Body of pancreas (tissue), 4 donors: ENCODE data around the gene TOR3A. TPM values are rescaled to one million over a fixed set of nuclear protein-coding genes. Genes with fewer than 3 reads are reported as not detected.
"Not testable (repeated sequence)": the region's sequence is repeated elsewhere in the genome, so short reads cannot be mapped to it uniquely, and the experiment has no call there.

Experiments
- ATAC-seq: fragments of 150-250 bp; one replicate; pipeline ENCODE4 v1.9.1; 2016
- DNase-seq, 4 donors: peaks; one replicate each; pipeline ENCODE4 v3.0.0-alpha.2; 2019
- H3K27ac ChIP-seq, 4 donors: fragments of 200-600 bp; sonication (generic); 1 replicate in 3 of 4; 2 replicates in 1 of 4; pipeline versions ENCODE4 v1.5.1 to v1.6.1; 2016 to 2019; ENCODE audit warnings: mild to moderate bottlenecking in 1 of 4, mixed read lengths in 1 of 4, moderate library complexity in 1 of 4
- H3K27me3 ChIP-seq, 2 donors: fragments of 200-600 bp; sonication (generic); one replicate each; pipeline ENCODE4 v1.6.0; 2016; ENCODE audit warnings: mild to moderate bottlenecking in 1 of 2
- H3K36me3 ChIP-seq, 2 donors: fragments of 200-600 bp; sonication (generic); replicated peaks in 1 of 2; 2 replicates each; pipeline ENCODE4 v1.5.1; 2016; ENCODE audit warnings: low read depth in 2 of 2; ENCODE audit not compliant: insufficient read depth in 1 of 2
- H3K4me1 ChIP-seq: fragments of 200-600 bp; sonication (generic); one replicate; pipeline ENCODE4 v1.6.0; 2016
- H3K4me3 ChIP-seq, 2 donors: fragments of 200-600 bp; sonication (generic); 1 replicate in 1 of 2; 2 replicates in 1 of 2; pipeline ENCODE4 v1.5.1; 2016 to 2019
- H3K9me3 ChIP-seq, 3 donors: fragments of 200-600 bp; sonication (generic); 1 replicate in 2 of 3; 2 replicates in 1 of 3; pipeline ENCODE4 v1.5.1; 2016
- POLR2A ChIP-seq, 3 donors: fragments of 450-650 bp; IDR thresholded peaks; one replicate each; pipeline ENCODE4 v1.6.1; 2016; ENCODE audit warnings: antibody characterized with exemption in 3 of 3, mild to moderate bottlenecking in 2 of 3
- WGBS, 2 donors: methylation state at CpG; one replicate each; pipeline ENCODE4 v1.1.5; 2017; 5-methylcytosine and 5-hydroxymethylcytosine counted together
- intact Hi-C: fragments of 100-400 bp; cut with DNase I; formaldehyde crosslinking; loops from one replicate; pipeline ENCODE4 v1.15.1; 2023
- total RNA-seq, 2 donors: library from RNA; depleted of rRNA; stranded (reverse); fragments of >200 nt; gene quantifications; one replicate each; pipeline ENCODE4 v1.1.0, GENCODE V29; 2016
- TF ChIP-seq, protein P1 (sequence below), 7 experiments: fragments of 450-650 bp in 4 of 7; fragments of 200-600 bp in 3 of 7; sonication (generic) in 3 of 7; IDR thresholded peaks; one replicate each; pipeline ENCODE4 v1.5.1; 2016 to 2019; ENCODE audit warnings: antibody characterized with exemption in 7 of 7

TOR3A gene, protein sequence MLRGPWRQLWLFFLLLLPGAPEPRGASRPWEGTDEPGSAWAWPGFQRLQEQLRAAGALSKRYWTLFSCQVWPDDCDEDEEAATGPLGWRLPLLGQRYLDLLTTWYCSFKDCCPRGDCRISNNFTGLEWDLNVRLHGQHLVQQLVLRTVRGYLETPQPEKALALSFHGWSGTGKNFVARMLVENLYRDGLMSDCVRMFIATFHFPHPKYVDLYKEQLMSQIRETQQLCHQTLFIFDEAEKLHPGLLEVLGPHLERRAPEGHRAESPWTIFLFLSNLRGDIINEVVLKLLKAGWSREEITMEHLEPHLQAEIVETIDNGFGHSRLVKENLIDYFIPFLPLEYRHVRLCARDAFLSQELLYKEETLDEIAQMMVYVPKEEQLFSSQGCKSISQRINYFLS
- total RNA-seq = 10 to 100 TPM; 23.1 to 27.7 TPM

DNA sequence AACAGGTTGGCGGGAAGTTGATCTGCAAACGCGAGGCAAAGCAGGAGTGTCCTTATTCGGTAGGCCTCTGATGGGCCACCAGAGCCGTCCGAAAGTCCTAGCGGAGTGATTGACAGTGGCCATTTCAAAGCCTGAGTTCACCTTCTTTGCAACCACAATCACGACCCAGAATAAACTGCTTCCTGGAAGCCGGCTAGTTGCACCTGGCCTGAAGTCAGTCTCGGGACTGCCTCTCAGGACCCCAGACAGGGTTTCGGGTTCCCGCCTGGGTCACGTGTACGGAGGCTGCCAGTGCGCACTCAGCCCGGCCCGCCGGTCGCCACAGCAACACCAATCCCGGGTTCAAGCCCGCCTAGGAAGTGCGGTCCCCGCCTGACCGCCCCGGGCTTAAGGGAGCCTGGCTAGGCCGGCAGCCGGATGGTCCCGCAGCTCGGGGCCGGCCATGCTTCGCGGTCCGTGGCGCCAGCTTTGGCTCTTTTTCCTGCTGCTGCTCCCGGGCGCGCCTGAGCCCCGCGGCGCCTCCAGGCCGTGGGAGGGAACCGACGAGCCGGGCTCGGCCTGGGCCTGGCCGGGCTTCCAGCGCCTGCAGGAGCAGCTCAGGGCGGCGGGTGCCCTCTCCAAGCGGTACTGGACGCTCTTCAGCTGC, at the start of gene TOR3A:
Gene TOR3A (plus strand): TSS at position 384 of the 646 bp plus-strand sequence. CDS start 59 bp downstream, at position 443.
- WGBS, 2 donors = 0% methylated on average over 7 to 51 of the region's 51 CpGs
- no peaks in the 10 kb centered on the region for H3K27me3 ChIP-seq
- peaks cover 25% of the 10 kb centered on the region for H3K4me1 ChIP-seq
- intact Hi-C loops = loop anchor here (10.0 kb wide), 1 partner anchor 283 kb away; the partner anchor contains the start of gene AXDND1
- TF ChIP-seq, protein P1, sequence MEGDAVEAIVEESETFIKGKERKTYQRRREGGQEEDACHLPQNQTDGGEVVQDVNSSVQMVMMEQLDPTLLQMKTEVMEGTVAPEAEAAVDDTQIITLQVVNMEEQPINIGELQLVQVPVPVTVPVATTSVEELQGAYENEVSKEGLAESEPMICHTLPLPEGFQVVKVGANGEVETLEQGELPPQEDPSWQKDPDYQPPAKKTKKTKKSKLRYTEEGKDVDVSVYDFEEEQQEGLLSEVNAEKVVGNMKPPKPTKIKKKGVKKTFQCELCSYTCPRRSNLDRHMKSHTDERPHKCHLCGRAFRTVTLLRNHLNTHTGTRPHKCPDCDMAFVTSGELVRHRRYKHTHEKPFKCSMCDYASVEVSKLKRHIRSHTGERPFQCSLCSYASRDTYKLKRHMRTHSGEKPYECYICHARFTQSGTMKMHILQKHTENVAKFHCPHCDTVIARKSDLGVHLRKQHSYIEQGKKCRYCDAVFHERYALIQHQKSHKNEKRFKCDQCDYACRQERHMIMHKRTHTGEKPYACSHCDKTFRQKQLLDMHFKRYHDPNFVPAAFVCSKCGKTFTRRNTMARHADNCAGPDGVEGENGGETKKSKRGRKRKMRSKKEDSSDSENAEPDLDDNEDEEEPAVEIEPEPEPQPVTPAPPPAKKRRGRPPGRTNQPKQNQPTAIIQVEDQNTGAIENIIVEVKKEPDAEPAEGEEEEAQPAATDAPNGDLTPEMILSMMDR (IDR thresholded peaks at IDR 0.05) = no peak
- TF ChIP-seq POLR2A (IDR thresholded peaks at IDR 0.05) = peak; percentile 86 to 92 (median 90)
- no peaks in the 10 kb centered on the region for H3K9me3 ChIP-seq
- DNase-seq (peak; percentile 93 to 96 (median 95)), ATAC-seq (peak; percentile 94)
- H3K36me3 ChIP-seq = no peaks in the 10 kb centered on the region
- H3K4me3 ChIP-seq = peak within 1 kb of the TSS; percentile 71 to 74
- H3K27ac ChIP-seq = peak within 1 kb of the TSS; percentile 78 to 91 (median 82)

DNA sequence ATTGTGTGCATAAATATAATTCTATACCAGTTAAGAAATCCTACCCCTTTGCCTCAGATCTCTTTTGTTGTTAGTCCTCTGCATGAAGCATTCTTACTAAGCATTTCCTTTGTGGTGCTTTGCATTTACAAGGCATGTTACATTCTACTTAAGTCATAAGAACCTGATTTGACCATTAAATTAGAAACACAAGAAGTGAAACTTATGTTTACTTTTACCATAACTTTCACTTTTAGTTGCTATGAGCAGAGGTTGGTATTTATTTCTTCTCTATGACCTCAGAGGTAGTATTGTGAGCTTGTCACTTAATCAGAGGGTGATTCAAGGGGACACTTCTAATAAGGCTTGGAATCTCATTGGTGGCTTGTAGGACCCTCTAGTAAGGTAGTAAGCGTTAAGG, 47.1 kb upstream of the TOR3A start:
- ATAC-seq = no peak
- H3K36me3 ChIP-seq = no peaks in the 10 kb centered on the region
- 85 to 92% methylated on average over 1 of the region's 1 CpG for WGBS, 2 donors
- no peak overlapping the region for H3K4me3 ChIP-seq
- intact Hi-C loops = no loop called here
- H3K27me3 ChIP-seq = no peaks in the 10 kb centered on the region
- no peaks in the 10 kb centered on the region for H3K9me3 ChIP-seq
- H3K4me1 ChIP-seq = peaks cover 56% of the 10 kb centered on the region
- TF ChIP-seq, protein P1 (IDR thresholded peaks at IDR 0.05) = no peak
- no peak for TF ChIP-seq POLR2A (IDR thresholded peaks at IDR 0.05)
- DNase-seq = no peak
- peak overlapping the region in 1 of 4 donors; percentile 9 for H3K27ac ChIP-seq

DNA sequence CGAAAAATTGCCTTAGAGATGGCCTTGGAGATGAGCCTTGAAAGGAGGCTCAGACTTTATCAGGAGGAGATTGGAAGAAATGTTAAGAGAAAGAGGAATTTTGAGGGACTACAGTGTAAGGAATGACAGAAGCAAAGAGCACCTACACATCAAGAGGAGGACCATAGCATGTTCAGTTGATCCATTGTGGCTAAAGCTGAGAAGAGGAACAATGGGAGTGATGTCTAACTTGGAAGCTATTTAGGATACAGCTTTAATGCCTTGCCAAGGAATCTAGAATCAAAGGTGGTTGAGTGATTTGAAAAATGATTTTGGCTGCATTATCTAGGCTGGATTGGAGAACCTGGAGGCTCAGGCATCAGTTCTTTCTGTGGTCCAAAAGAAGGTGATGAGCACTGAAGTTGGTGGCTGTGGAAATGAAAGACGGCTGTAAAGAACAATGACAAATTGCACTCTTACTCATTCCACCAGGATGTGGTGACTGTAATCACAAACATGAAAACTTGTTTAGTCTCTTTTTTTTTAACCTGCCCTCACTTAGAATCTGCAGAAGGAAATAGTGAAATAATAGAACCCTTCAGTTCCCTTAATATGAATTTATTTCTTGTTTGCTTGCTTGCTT, 44.9 kb upstream of the TOR3A start:
- no peak overlapping the region for H3K27ac ChIP-seq
- H3K9me3 ChIP-seq = no peaks in the 10 kb centered on the region
- WGBS, 2 donors = 45 to 64% methylated on average over 2 of the region's 2 CpGs
- peaks cover 34% of the 10 kb centered on the region for H3K4me1 ChIP-seq
- no peak for ATAC-seq
- H3K27me3 ChIP-seq = no peaks in the 10 kb centered on the region
- no peaks in the 10 kb centered on the region for H3K36me3 ChIP-seq
- intact Hi-C loops = no loop called here
- DNase-seq = no peak
- H3K4me3 ChIP-seq = no peak overlapping the region
- TF ChIP-seq, protein P1 (IDR thresholded peaks at IDR 0.05) = no peak
- TF ChIP-seq POLR2A (IDR thresholded peaks at IDR 0.05) = no peak

DNA sequence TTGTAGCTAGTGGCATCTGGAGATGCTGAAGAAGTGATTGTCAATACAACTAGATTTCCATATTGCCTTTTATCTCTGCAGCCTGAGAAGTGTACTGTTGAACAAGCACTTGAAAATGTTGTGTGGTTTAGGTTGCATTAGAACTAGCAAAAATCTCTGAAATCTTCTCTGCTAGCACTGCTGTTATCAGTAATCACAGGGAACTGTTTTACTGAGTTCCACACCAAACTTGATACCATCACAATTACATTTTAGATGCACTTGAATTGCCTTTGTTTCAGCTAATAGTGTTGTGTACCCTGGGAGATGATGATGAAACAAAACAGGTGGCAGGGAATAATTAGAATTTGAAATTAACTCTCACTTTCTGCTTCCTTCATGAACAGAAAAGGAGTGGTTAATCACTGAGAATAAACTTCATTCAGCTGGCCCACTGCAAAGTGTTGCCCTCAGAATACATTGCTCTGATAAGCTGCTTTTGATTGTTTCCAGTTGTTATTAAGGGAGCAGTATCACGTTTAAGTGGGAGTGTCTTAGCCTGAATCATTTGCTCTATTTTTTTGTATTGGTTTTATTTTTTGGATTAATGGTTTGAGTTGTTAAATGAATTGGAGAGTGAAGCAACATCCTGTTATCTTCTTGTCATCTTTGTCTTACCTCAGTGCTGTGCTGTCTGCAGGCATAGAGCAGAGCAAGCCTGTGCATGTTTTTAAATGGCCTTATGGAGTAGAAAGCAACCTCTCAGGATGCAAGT, 43.2 kb upstream of the TOR3A start:
- Histone ChIP-seq H3K4me1 (peaks cover 23% of the 10 kb centered on the region), H3K36me3 (no peaks in the 10 kb centered on the region), H3K9me3 (no peaks in the 10 kb centered on the region), H3K4me3 (no peak overlapping the region), H3K27me3 (no peaks in the 10 kb centered on the region), H3K27ac (no peak overlapping the region)
- TF ChIP-seq, protein P1 (IDR thresholded peaks at IDR 0.05) = no peak
- TF ChIP-seq POLR2A (IDR thresholded peaks at IDR 0.05) = no peak
- DNase-seq (no peak), ATAC-seq (no peak)
- 10 to 14% methylated on average over 1 of the region's 1 CpG for WGBS, 2 donors
- intact Hi-C loops = no loop called here

DNA sequence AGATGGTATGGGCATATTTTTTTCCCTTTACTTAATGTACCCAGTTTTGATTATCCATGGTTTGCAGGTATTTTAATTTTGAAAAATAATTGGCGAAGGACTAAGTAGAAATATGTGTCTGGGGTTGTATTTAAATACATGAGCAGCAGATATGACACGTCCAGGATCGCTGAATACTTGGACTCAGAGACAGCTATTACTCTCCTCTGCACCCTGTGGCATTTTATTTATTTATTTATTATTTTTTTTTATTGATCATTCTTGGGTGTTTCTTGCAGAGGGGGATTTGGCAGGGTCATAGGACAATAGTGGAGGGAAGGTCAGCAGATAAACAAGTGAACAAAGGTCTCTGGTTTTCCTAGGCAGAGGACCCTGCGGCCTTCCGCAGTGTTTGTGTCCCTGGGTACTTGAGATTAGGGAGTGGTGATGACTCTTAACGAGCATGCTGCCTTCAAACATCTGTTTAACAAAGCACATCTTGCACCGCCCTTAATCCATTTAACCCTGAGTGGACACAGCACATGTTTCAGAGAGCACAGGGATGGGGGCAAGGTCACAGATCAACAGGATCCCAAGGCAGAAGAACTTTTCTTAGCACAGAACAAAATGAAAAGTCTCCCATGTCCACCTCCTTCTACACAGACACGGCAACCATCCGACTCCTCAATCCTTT, 42.2 kb upstream of the TOR3A start:
- 84 to 92% methylated on average over 6 of the region's 9 CpGs for WGBS, 2 donors
- DNase-seq, H3K9me3 ChIP-seq, intact Hi-C loops, H3K4me3 ChIP-seq, H3K27me3 ChIP-seq, H3K36me3 ChIP-seq, H3K27ac ChIP-seq, ATAC-seq: not testable (repeated sequence)
- peaks cover 13% of the 10 kb centered on the region for H3K4me1 ChIP-seq

DNA sequence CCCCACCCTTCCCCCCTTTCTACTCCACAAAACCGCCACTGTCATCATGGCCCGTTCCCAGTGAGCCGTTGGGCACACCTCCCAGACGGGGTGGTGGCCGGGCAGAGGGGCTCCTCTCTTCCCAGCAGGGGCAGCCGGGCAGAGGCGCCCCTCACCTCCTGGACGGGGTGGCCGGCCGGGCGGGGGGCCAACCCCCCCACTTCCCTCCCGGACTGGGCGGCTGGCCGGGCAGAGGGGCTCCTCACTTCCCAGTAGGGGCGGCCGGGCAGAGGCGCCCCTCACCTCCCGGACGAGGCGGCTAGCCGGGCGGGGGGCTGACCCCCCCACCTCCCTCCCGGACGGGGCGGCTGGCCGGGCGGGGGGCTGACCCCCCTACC, 41.7 kb upstream of the TOR3A start:
- H3K4me1 ChIP-seq, DNase-seq, H3K27ac ChIP-seq, H3K36me3 ChIP-seq, ATAC-seq, intact Hi-C loops, H3K4me3 ChIP-seq, H3K27me3 ChIP-seq, H3K9me3 ChIP-seq: not testable (repeated sequence)
- WGBS, 2 donors = 98% methylated on average over 9 of the region's 27 CpGs; no CpG with 5 or more reads in 1 of the 2 donors
